ENCODE data around the gene COPB2. TPM values are rescaled to one million over a fixed set of nuclear protein-coding genes. Genes with fewer than 3 reads are reported as not detected.

COPB2 gene
- total and polyA plus RNA-seq, 10 donors = 21.4 to 101 (median 88.0) TPM

GRCh38 chr3:139323146-139323545 lies 66.3 kb downstream of the COPB2 start:
- intact Hi-C loops (cut with DNase I; ENCODE audit: low total_unique reads) = loop anchor here (10.0 kb wide), 1 partner anchor 398 kb away; no protein-coding TSS in a partner anchor
- WGBS, 5 donors = 76 to 93% (median 88%) methylated on average over 6 to 7 of the region's 7 CpGs

GRCh38 chr3:139322346-139322745 lies 67.1 kb downstream of the COPB2 start:
- TF ChIP-seq POLR2A (IDR thresholded peaks at IDR 0.05) (no peak), POLR2AphosphoS5 (IDR thresholded peaks at IDR 0.05) (no peak)
- TF ChIP-seq, protein P1, sequence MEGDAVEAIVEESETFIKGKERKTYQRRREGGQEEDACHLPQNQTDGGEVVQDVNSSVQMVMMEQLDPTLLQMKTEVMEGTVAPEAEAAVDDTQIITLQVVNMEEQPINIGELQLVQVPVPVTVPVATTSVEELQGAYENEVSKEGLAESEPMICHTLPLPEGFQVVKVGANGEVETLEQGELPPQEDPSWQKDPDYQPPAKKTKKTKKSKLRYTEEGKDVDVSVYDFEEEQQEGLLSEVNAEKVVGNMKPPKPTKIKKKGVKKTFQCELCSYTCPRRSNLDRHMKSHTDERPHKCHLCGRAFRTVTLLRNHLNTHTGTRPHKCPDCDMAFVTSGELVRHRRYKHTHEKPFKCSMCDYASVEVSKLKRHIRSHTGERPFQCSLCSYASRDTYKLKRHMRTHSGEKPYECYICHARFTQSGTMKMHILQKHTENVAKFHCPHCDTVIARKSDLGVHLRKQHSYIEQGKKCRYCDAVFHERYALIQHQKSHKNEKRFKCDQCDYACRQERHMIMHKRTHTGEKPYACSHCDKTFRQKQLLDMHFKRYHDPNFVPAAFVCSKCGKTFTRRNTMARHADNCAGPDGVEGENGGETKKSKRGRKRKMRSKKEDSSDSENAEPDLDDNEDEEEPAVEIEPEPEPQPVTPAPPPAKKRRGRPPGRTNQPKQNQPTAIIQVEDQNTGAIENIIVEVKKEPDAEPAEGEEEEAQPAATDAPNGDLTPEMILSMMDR (IDR thresholded peaks at IDR 0.05 in 8 of 11, conservative IDR thresholded peaks at IDR 0.05 in 3 of 11) = no peak
- no peak overlapping the region for H3K27ac ChIP-seq
- intact Hi-C loops (cut with DNase I; ENCODE audit: low total_unique reads) = loop anchor here (10.0 kb wide), 1 partner anchor 398 kb away; no protein-coding TSS in a partner anchor
- peaks cover 0 to 24% (median 3%) of the 10 kb centered on the region in 7 donors for H3K27me3 ChIP-seq (replicated peaks in 1 of 7)
- H3K36me3 ChIP-seq = no peaks in the 10 kb centered on the region
- no peaks in the 10 kb centered on the region for H3K9me3 ChIP-seq
- H3K4me3 ChIP-seq = no peak overlapping the region
- H3K4me1 ChIP-seq = no peaks in the 10 kb centered on the region
- DNase-seq = no peak
- 58 to 66% (median 64%) methylated on average over 5 of the region's 5 CpGs for WGBS, 5 donors

More at GRCh38 chr3:139323146-139323545, 66.3 kb downstream of the COPB2 start:
- Histone ChIP-seq H3K4me1 (no peaks in the 10 kb centered on the region), H3K4me3 (no peak overlapping the region), H3K9me3 (no peaks in the 10 kb centered on the region), H3K27ac (no peak overlapping the region), H3K27me3 (replicated peaks in 1 of 7) (peaks cover 0 to 16% (median 0%) of the 10 kb centered on the region in 7 donors), H3K36me3 (no peaks in the 10 kb centered on the region)
- TF ChIP-seq POLR2A (IDR thresholded peaks at IDR 0.05) (no peak), POLR2AphosphoS5 (IDR thresholded peaks at IDR 0.05) (no peak)
- TF ChIP-seq, protein P1 (IDR thresholded peaks at IDR 0.05 in 8 of 11, conservative IDR thresholded peaks at IDR 0.05 in 3 of 11) = no peak
- DNase-seq = no peak

DNA sequence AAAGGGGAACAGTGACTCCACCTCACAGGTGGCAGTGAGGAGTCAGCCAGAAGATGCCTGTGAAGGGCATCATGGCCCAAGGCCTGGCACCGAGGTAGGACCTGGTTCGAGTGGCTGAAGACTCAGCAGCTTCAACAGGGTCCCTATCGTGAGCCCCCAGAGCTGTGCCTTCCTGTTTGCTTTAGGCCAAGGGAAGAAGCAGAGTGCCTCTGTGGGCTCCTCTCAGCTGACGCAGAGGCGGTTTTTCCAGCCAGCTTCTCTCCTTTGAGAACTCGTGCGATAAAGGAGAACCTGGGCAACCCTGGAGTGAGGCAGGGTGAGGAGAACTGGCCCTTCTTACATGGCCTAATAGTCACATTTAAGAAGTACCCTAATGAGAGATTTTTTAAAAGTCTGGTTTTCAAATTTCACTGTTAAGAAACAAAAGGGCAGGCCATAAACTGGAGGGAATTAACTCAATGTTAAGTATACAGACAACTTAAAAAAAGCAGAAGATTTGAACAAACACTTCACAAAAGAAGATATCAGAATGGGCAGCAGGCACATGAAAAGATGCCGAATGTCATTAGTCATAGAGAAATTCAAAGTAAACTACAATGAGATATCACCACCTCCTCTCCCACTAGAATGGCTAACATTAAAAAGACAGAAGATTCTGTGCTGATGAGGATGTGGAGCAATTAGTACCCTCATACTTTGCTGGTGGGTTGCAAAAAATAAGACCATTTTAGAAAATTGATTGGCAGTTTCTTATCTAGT lies 68.7 kb downstream of the COPB2 start:
- 76 to 82% (median 79%) methylated on average over 6 to 8 of the region's 8 CpGs for WGBS, 5 donors
- H3K4me1 ChIP-seq = no peaks in the 10 kb centered on the region
- no peak for DNase-seq
- no peak overlapping the region for H3K4me3 ChIP-seq
- no peaks in the 10 kb centered on the region for H3K36me3 ChIP-seq
- no peak overlapping the region for H3K27ac ChIP-seq
- intact Hi-C loops (cut with DNase I; ENCODE audit: low total_unique reads) = loop anchor here (10.0 kb wide), 1 partner anchor 396 kb away; no protein-coding TSS in a partner anchor
- no peaks in the 10 kb centered on the region for H3K9me3 ChIP-seq
- H3K27me3 ChIP-seq (replicated peaks in 1 of 7) = peaks cover 0 to 38% (median 3%) of the 10 kb centered on the region in 7 donors
- TF ChIP-seq POLR2AphosphoS5 (IDR thresholded peaks at IDR 0.05) (no peak), POLR2A (IDR thresholded peaks at IDR 0.05) (no peak)
- TF ChIP-seq, protein P1 (IDR thresholded peaks at IDR 0.05 in 8 of 11, conservative IDR thresholded peaks at IDR 0.05 in 3 of 11) = no peak
